K562 (cell line): ENCODE data around the gene ABHD16B. TPM values are rescaled to one million over a fixed set of nuclear protein-coding genes. Genes with fewer than 3 reads are reported as not detected.

Experiments
- ATAC-seq: fragments of 200-7000 bp; cut with Tn5 transposase; 3 replicates; pipeline ENCODE4 v1.9.1; 2020; ENCODE audit warnings: moderate library complexity
- BruUV-seq: library from RNA; stranded (reverse); fragments of 400-500 nt; replicated peaks from 2 replicates; lab custom pipeline; 2021; lab: Mats Ljungman, UMichigan
- CTCF ChIA-PET: fragments of 300-600 bp; formaldehyde crosslinking; extraction: SDS; loops from one replicate; lab custom pipeline; 2021; ENCODE audit warnings: low intra/inter-chr PET ratio; lab: Yijun Ruan, JAX
- POLR2A ChIA-PET: fragments of 300-600, 350-650 bp; sonication (Branson Sonifier 250); formaldehyde crosslinking; extraction: SDS; loops from one replicate; lab custom pipeline; 2021; ENCODE audit warnings: antibody characterized with exemption, inconsistent platforms; lab: Yijun Ruan, JAX
- DNase-seq, 4 experiments: peaks; one replicate each; pipeline versions ENCODE4 v3.0.0 to v3.0.0-alpha.2; 2011 to 2018; ENCODE audit warnings: low spot score in 3 of 4, mixed read lengths in 3 of 4; ENCODE audit errors: extremely low read depth in 1 of 4
- FAIRE-seq: peaks from 2 replicates; lab custom pipeline; 2011; peaks lifted over from hg19 to GRCh38; lab: Jason Lieb, UNC
- H2AFZ ChIP-seq: 2 replicates; pipeline ENCODE4 v1.6.0; 2011; ENCODE audit warnings: low read depth, low read length, control low read depth, inconsistent platforms
- H3K27ac ChIP-seq: fragments of 200-600 bp; 3 replicates; pipeline ENCODE4 v1.8.0; 2011; ENCODE audit warnings: low read depth, mild to moderate bottlenecking, control low read depth, inconsistent platforms, low read length, moderate library complexity, mixed read lengths; ENCODE audit errors: extremely low read depth
- H3K27me3 ChIP-seq, 2 experiments: fragments of 300-600 bp in 1 of 2; 2 replicates in 1 of 2; 3 replicates in 1 of 2; pipeline versions ENCODE4 v1.6.0 to v1.8.0; 2011; ENCODE audit warnings: inconsistent platforms in 2 of 2, low read length in 2 of 2, mild to moderate bottlenecking in 1 of 2, mixed read lengths in 1 of 2, moderate library complexity in 1 of 2; ENCODE audit not compliant: control insufficient read depth in 2 of 2, insufficient read depth in 2 of 2
- H3K36me3 ChIP-seq: fragments of 300-600 bp; 3 replicates; pipeline ENCODE4 v1.8.0; 2011; ENCODE audit warnings: mild to moderate bottlenecking, low read length, inconsistent platforms; ENCODE audit not compliant: control insufficient read depth, insufficient read depth
- H3K4me1 ChIP-seq, 2 experiments: fragments of 200-600 bp in 1 of 2; replicated peaks in 1 of 2; 2 replicates in 1 of 2; 3 replicates in 1 of 2; pipeline versions ENCODE4 v1.5.1 to v1.8.0; 2011; ENCODE audit warnings: inconsistent platforms in 2 of 2, low read length in 2 of 2, mild to moderate bottlenecking in 1 of 2, mixed read lengths in 1 of 2, moderate library complexity in 1 of 2; ENCODE audit not compliant: control insufficient read depth in 2 of 2, insufficient read depth in 2 of 2
- H3K4me2 ChIP-seq: 2 replicates; pipeline ENCODE4 v1.6.1; 2011; ENCODE audit warnings: low read length, control low read depth, inconsistent platforms, mixed read lengths; ENCODE audit not compliant: insufficient read depth
- H3K4me3 ChIP-seq: fragments of 200-600 bp; sonication (generic), shearing (Covaris generic); 2 replicates; pipeline ENCODE4 v1.5.1; 2016; ENCODE audit warnings: control low read depth, inconsistent platforms
- H3K79me2 ChIP-seq: fragments of 200-600 bp; 3 replicates; pipeline ENCODE4 v1.8.0; 2011; ENCODE audit warnings: low read length, inconsistent platforms; ENCODE audit not compliant: control insufficient read depth, insufficient read depth
- H3K9ac ChIP-seq, 2 experiments: 2 replicates each; pipeline versions ENCODE4 v1.6.0 to v1.6.1; 2011; ENCODE audit warnings: low read depth in 2 of 2, low read length in 2 of 2, control low read depth in 1 of 2, inconsistent platforms in 1 of 2, mild to moderate bottlenecking in 1 of 2, mixed read lengths in 1 of 2; ENCODE audit not compliant: insufficient read depth in 1 of 2
- H3K9me1 ChIP-seq: one replicate; pipeline ENCODE4 v1.6.0; 2011; ENCODE audit warnings: inconsistent platforms, mild to moderate bottlenecking, low read length, moderate library complexity; ENCODE audit not compliant: control insufficient read depth, insufficient read depth
- H3K9me3 ChIP-seq: replicated peaks from 2 replicates; pipeline ENCODE4 v1.5.1; 2011; ENCODE audit warnings: low read depth, low read length, inconsistent platforms; ENCODE audit not compliant: control insufficient read depth, insufficient read depth
- H4K20me1 ChIP-seq: replicated peaks from 2 replicates; pipeline ENCODE4 v1.6.1; 2011; ENCODE audit warnings: low read length, inconsistent platforms, mixed read lengths; ENCODE audit not compliant: control insufficient read depth, insufficient read depth
- ARNT ChIP-seq, 2 experiments: fragments of 450-650 bp; IDR thresholded peaks; 2 replicates each; pipeline ENCODE4 v1.6.1; 2016; ENCODE audit warnings: mild to moderate bottlenecking in 1 of 2
- HDGF ChIP-seq: fragments of 450-650 bp; IDR thresholded peaks from 2 replicates; pipeline ENCODE4 v1.6.1; 2016
- HMG20A ChIP-seq: fragments of 450-650 bp; formaldehyde crosslinking; conservative IDR thresholded peaks from 2 replicates; pipeline ENCODE4 v1.4.0; 2020; ENCODE audit warnings: mild to moderate bottlenecking, mixed read lengths
- HMG20B ChIP-seq: fragments of 250-450 bp; sonication (Bioruptor Pico); IDR thresholded peaks from 2 replicates; pipeline ENCODE4 v1.5.0; 2021; ENCODE audit warnings: mild to moderate bottlenecking
- NCOA2 ChIP-seq, 2 experiments: fragments of 450-650 bp; IDR thresholded peaks; 2 replicates each; pipeline ENCODE4 v1.6.1; 2018; ENCODE audit warnings: mild to moderate bottlenecking in 2 of 2, moderate library complexity in 1 of 2; ENCODE audit not compliant: partially characterized antibody in 2 of 2
- PHB ChIP-seq: fragments of 250-450 bp; sonication (Bioruptor Pico); IDR thresholded peaks from 2 replicates; pipeline ENCODE4 v1.5.0; 2021
- SRF ChIP-seq, 2 experiments: fragments of 250-450, 450-650 bp in 1 of 2; sonication (Bioruptor Pico) in 1 of 2; sonication (generic) in 1 of 2; formaldehyde crosslinking; IDR thresholded peaks; 2 replicates each; pipeline versions ENCODE4 v1.5.0 to v1.5.1; 2020 to 2022; ENCODE audit warnings: mild to moderate bottlenecking in 1 of 2, missing genetic modification reagents in 1 of 2
- ZBTB9 ChIP-seq: fragments of 450-650 bp; formaldehyde crosslinking; IDR thresholded peaks from 2 replicates; pipeline ENCODE4 v1.4.0; 2020; ENCODE audit warnings: mild to moderate bottlenecking, moderate library complexity
- ZEB2 ChIP-seq: fragments of 450-650 bp; IDR thresholded peaks from 2 replicates; pipeline ENCODE4 v1.6.1; 2016
- ZNF217 ChIP-seq: sonication (generic); formaldehyde crosslinking; IDR thresholded peaks from 2 replicates; pipeline ENCODE4 v1.8.0; 2022; ENCODE audit warnings: mild to moderate bottlenecking, missing genetic modification reagents
- ZNF274 ChIP-seq: IDR thresholded peaks from 2 replicates; pipeline ENCODE4 v1.6.1; 2011; ENCODE audit warnings: low read depth, mild to moderate bottlenecking, low read length, moderate library complexity, borderline replicate concordance
- WGBS: fragments of 100-300 bp; shearing (Covaris generic); methylation state at CpG from one replicate; pipeline ENCODE4 v1.1.6; 2016; ENCODE audit warnings: low coverage, mixed read lengths; ENCODE audit not compliant: insufficient coverage; ENCODE audit errors: missing lambda C conversion rate; 5-methylcytosine and 5-hydroxymethylcytosine counted together
- in situ Hi-C: fragments of 300-500 bp; cut with MboI; formaldehyde crosslinking; loops from 4 replicates; pipeline ENCODE4 v1.15.0; 2018; ENCODE audit warnings: inconsistent platforms, mixed read lengths
- intact Hi-C: fragments of 100-400 bp; cut with micrococcal nuclease; formaldehyde crosslinking; loops from 2 replicates; pipeline ENCODE4 v1.14.2; 2022
- polyA plus RNA-seq, 8 experiments: library from polyadenylated mRNA; depleted of rRNA in 4 of 8; stranded (reverse) in 5 of 8; unstranded in 3 of 8; fragments of >200 nt; fragmentation: Nextera tagmentation in 2 of 8; fragmentation: Illumina TruSeq in 1 of 8; extraction: Ambion mirVana in 2 of 8; extraction: Trizol in 1 of 8; gene quantifications; 2 replicates each; pipeline versions ENCODE4 v1.2.1 to v1.2.3, GENCODE V29; 2011 to 2014; ENCODE audit warnings: inconsistent platforms in 1 of 8, missing spikeins in 1 of 8
- total RNA-seq, 7 experiments: library from RNA; depleted of rRNA in 6 of 7; stranded (reverse); fragments of >200 nt in 6 of 7; fragmentation: Illumina TruSeq in 2 of 7; extraction: Trizol in 2 of 7; gene quantifications; 2 replicates each; pipeline versions ENCODE4 v1.2.1 to v1.2.3, GENCODE V29; 2011 to 2021; ENCODE audit warnings: low replicate concordance in 1 of 7
- TF ChIP-seq, protein P1 (sequence below): fragments of 250-450 bp; sonication (Bioruptor Pico); IDR thresholded peaks from 2 replicates; pipeline ENCODE4 v1.4.0; 2020; ENCODE audit warnings: mild to moderate bottlenecking, moderate library complexity
- TF ChIP-seq, protein P2 (sequence below): fragments of 250-450 bp; sonication (Bioruptor Pico); IDR thresholded peaks from 2 replicates; pipeline ENCODE4 v1.4.0; 2020; ENCODE audit warnings: mild to moderate bottlenecking
- TF ChIP-seq, protein P3 (sequence below): fragments of 250-450 bp; sonication (Bioruptor Pico); IDR thresholded peaks from 2 replicates; pipeline ENCODE4 v1.8.0; 2022; ENCODE audit warnings: inconsistent platforms, mild to moderate bottlenecking, moderate library complexity, borderline replicate concordance

The ABHD16B gene
- total and polyA plus RNA-seq, 9 of the 15 experiments (the other 6 are each of a cell fraction or from before 2014, with no cell fraction given) = not detected

DNA sequence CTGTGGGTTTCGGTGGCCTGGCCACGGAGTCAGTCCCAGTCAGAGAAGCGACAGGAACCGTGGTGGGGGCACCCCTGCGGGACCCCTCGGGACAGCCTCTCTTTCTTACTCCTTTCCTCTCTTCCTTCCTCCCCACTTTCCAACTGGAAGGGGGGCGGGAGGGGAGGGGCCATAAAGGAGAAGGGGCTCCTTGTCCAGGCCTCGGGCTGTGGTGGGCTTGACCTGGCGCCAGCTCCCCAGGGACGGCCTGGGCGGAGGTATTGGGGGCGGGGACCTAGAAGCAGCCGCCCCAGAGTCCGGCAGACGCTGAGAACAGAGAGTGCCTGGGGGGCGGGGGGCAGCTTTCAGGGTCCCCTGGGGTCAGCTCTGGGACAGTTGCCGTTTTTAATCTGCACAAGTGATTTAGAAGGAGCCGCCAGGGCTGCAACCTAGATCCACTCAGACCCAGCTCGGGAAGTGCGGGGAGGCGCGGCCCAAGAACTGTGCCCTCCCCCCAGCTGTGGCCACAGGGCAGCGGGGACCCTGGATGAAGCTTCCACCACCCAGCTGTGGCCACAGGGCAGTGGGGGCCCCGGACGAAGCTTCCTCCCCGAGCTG lies 6.4 kb upstream of the ABHD16B start:
- POLR2A ChIA-PET = interaction anchor here (1.1 to 2.3 kb wide), 2 partner anchors 10 to 33 kb away, joined by 3 to 13 read pairs; partner anchors contain the start of gene TPD52L2
- TF ChIP-seq NCOA2 (IDR thresholded peaks at IDR 0.05; ENCODE audit: partially characterized antibody in 2 of 2) = no peak
- TF ChIP-seq ZNF274 = no peak
- TF ChIP-seq, protein P1, sequence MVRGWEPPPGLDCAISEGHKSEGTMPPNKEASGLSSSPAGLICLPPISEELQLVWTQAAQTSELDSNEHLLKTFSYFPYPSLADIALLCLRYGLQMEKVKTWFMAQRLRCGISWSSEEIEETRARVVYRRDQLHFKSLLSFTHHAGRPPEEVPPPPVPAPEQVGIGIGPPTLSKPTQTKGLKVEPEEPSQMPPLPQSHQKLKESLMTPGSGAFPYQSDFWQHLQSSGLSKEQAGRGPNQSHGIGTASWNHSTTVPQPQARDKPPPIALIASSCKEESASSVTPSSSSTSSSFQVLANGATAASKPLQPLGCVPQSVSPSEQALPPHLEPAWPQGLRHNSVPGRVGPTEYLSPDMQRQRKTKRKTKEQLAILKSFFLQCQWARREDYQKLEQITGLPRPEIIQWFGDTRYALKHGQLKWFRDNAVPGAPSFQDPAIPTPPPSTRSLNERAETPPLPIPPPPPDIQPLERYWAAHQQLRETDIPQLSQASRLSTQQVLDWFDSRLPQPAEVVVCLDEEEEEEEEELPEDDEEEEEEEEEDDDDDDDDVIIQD (CRISPR knock-in tag) = no peak
- TF ChIP-seq, protein P2, sequence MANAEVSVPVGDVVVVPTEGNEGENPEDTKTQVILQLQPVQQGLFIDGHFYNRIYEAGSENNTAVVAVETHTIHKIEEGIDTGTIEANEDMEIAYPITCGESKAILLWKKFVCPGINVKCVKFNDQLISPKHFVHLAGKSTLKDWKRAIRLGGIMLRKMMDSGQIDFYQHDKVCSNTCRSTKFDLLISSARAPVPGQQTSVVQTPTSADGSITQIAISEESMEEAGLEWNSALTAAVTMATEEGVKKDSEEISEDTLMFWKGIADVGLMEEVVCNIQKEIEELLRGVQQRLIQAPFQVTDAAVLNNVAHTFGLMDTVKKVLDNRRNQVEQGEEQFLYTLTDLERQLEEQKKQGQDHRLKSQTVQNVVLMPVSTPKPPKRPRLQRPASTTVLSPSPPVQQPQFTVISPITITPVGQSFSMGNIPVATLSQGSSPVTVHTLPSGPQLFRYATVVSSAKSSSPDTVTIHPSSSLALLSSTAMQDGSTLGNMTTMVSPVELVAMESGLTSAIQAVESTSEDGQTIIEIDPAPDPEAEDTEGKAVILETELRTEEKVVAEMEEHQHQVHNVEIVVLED = no peak
- TF ChIP-seq ZBTB9 (CRISPR knock-in tag) = no peak
- no peak for TF ChIP-seq ZEB2
- no peak for TF ChIP-seq ZNF217 (CRISPR knock-in tag)
- TF ChIP-seq PHB (CRISPR knock-in tag) = no peak
- TF ChIP-seq HMG20B (CRISPR knock-in tag) = no peak
- no peak for TF ChIP-seq ARNT (IDR thresholded peaks at IDR 0.05)
- TF ChIP-seq HMG20A (CRISPR knock-in tag) = no peak
- no peak for TF ChIP-seq SRF (CRISPR knock-in tag; IDR thresholded peaks at IDR 0.05)
- TF ChIP-seq, protein P3, sequence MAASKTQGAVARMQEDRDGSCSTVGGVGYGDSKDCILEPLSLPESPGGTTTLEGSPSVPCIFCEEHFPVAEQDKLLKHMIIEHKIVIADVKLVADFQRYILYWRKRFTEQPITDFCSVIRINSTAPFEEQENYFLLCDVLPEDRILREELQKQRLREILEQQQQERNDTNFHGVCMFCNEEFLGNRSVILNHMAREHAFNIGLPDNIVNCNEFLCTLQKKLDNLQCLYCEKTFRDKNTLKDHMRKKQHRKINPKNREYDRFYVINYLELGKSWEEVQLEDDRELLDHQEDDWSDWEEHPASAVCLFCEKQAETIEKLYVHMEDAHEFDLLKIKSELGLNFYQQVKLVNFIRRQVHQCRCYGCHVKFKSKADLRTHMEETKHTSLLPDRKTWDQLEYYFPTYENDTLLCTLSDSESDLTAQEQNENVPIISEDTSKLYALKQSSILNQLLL = no peak
- no peak for TF ChIP-seq HDGF
- intact Hi-C loops (no loop called here), in situ Hi-C loops (no loop called here)
- peak overlapping the region in 1 of 2 experiments; percentile 83; a peak in 2 of 4 replicates for H3K9ac ChIP-seq
- H3K4me3 ChIP-seq = no peak overlapping the region
- no peak for ATAC-seq
- H3K79me2 ChIP-seq = no peaks in the 10 kb centered on the region
- H4K20me1 ChIP-seq = no peaks in the 10 kb centered on the region
- no peak overlapping the region for H2AFZ ChIP-seq
- no peaks in the 10 kb centered on the region for H3K27me3 ChIP-seq
- H3K9me3 ChIP-seq = no peaks in the 10 kb centered on the region
- no peak overlapping the region for H3K4me2 ChIP-seq
- no peak overlapping the region for H3K27ac ChIP-seq
- H3K4me1 ChIP-seq = peaks cover 20 to 60% of the 10 kb centered on the region in 2 experiments
- no peaks in the 10 kb centered on the region for H3K36me3 ChIP-seq
- BruUV-seq = no TSS peak
- no peaks in the 10 kb centered on the region for H3K9me1 ChIP-seq
- DNase-seq = no peak
- WGBS = 45% methylated on average over 20 of the region's 26 CpGs
- CTCF ChIA-PET = no interaction called here
- FAIRE-seq = no peak
